Measurements from ENCODE around the gene ZFP36L1. TPM values are rescaled to one million over a fixed set of nuclear protein-coding genes. Genes with fewer than 3 reads are reported as not detected.
"Not testable (repeated sequence)": the region's sequence is repeated elsewhere in the genome, so short reads cannot be mapped to it uniquely, and the experiment has no call there.

The ZFP36L1 gene
- total RNA-seq, 4 donors from 2014 or later = 154 to 451 (median 280) TPM

DNA sequence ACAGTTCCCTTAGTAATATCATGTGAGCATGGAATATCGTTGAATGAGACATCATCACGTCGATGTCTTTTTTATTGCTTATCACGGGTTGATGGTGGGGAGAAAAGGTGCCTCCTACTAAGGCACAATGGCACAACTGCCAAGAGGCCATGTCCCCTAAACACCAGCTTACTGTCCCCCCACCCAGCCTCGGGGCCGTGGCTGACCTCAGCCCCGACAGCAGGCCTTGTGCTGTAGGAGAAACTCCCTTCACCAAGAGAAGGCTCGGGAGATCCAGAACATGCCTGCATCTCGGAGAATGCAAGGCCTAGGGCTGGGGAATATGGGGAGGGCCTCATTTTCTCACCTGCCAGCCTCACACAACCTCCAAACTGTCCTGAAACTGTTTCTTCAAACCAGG lies 22.8 kb downstream of the ZFP36L1 start:
- ATAC-seq = no peak
- H3K27me3 ChIP-seq = no peaks in the 10 kb centered on the region
- WGBS, 2 donors (ENCODE audit: low coverage in 1 of 2) = 100% methylated on average over 1 of the region's 9 CpGs; no CpG with 5 or more reads in 1 of the 2 donors
- TF ChIP-seq EP300 (IDR thresholded peaks at IDR 0.05) (no peak), POLR2AphosphoS5 (IDR thresholded peaks at IDR 0.05) (no peak), POLR2A (IDR thresholded peaks at IDR 0.05) (no peak)
- TF ChIP-seq, protein P1, sequence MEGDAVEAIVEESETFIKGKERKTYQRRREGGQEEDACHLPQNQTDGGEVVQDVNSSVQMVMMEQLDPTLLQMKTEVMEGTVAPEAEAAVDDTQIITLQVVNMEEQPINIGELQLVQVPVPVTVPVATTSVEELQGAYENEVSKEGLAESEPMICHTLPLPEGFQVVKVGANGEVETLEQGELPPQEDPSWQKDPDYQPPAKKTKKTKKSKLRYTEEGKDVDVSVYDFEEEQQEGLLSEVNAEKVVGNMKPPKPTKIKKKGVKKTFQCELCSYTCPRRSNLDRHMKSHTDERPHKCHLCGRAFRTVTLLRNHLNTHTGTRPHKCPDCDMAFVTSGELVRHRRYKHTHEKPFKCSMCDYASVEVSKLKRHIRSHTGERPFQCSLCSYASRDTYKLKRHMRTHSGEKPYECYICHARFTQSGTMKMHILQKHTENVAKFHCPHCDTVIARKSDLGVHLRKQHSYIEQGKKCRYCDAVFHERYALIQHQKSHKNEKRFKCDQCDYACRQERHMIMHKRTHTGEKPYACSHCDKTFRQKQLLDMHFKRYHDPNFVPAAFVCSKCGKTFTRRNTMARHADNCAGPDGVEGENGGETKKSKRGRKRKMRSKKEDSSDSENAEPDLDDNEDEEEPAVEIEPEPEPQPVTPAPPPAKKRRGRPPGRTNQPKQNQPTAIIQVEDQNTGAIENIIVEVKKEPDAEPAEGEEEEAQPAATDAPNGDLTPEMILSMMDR (IDR thresholded peaks at IDR 0.05) = no peak
- H3K9me3 ChIP-seq = peaks cover 0 to 2% (median 0%) of the 10 kb centered on the region in 3 donors
- H3K4me1 ChIP-seq = no peaks in the 10 kb centered on the region
- H3K27ac ChIP-seq = no peak overlapping the region
- no peaks in the 10 kb centered on the region for H3K36me3 ChIP-seq
- H3K4me3 ChIP-seq = no peak overlapping the region

DNA sequence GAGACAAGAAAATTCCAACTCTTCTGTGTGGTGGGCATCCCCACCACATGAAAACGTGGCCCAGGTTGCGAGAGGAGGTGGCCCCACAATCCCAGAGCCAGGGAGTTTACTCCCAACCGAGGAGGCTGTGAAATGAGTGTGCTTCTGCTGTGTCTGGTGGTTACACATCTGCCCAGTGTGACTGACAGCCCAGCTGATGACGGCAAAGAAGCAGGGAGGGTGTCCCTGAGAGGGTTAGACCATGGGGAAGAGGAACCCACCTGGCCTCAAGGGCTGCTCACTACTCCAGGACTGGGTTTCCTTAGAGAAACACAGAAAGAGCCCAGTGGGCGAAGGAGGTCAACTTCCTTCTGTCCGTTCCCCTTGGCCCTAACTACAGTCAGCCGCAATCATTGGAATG lies 24.6 kb downstream of the ZFP36L1 start:
- Histone ChIP-seq H3K27me3 (no peaks in the 10 kb centered on the region), H3K9me3 (no peaks in the 10 kb centered on the region), H3K36me3 (no peaks in the 10 kb centered on the region), H3K4me3 (no peak overlapping the region), H3K4me1 (peaks cover 0 to 7% (median 0%) of the 10 kb centered on the region in 3 donors), H3K27ac (no peak overlapping the region)
- TF ChIP-seq POLR2A (IDR thresholded peaks at IDR 0.05) = no peak
- TF ChIP-seq, protein P1 (IDR thresholded peaks at IDR 0.05) = no peak
- no peak for TF ChIP-seq POLR2AphosphoS5 (IDR thresholded peaks at IDR 0.05)
- TF ChIP-seq EP300 (IDR thresholded peaks at IDR 0.05) = no peak
- 86 to 92% methylated on average over 3 to 4 of the region's 7 CpGs for WGBS, 2 donors (ENCODE audit: low coverage in 1 of 2)
- no peak for ATAC-seq

DNA sequence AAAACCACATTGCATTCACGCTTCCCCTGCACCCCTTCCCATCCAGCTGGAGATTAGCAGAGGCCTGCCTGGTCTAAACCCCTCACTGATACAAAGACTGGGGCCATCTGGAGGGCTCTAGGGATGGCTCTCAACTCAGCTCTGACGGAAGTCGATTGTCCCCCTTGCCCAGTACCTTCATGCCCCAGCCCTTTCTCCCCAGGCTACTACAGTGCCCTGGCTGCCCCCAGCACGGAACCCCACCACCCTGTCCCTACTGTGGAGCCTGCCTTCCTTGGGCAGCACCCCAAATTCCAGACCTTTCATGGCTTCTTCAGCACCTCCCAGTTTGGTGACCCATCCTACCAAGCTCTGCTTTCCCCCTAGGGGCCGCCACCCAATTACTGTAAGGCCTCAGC lies 25.6 kb downstream of the ZFP36L1 start:
- Histone ChIP-seq H3K36me3 (no peaks in the 10 kb centered on the region), H3K4me1 (peaks cover 0 to 18% (median 9%) of the 10 kb centered on the region in 3 donors), H3K9me3 (no peaks in the 10 kb centered on the region), H3K27ac (no peak overlapping the region), H3K4me3 (no peak overlapping the region), H3K27me3 (no peaks in the 10 kb centered on the region)
- 98% methylated on average over 4 of the region's 5 CpGs; no CpG with 5 or more reads in 1 of the 2 donors for WGBS, 2 donors (ENCODE audit: low coverage in 1 of 2)
- TF ChIP-seq POLR2AphosphoS5 (IDR thresholded peaks at IDR 0.05) (no peak), EP300 (IDR thresholded peaks at IDR 0.05) (no peak), POLR2A (IDR thresholded peaks at IDR 0.05) (no peak)
- TF ChIP-seq, protein P1 (IDR thresholded peaks at IDR 0.05) = no peak
- ATAC-seq = no peak

DNA sequence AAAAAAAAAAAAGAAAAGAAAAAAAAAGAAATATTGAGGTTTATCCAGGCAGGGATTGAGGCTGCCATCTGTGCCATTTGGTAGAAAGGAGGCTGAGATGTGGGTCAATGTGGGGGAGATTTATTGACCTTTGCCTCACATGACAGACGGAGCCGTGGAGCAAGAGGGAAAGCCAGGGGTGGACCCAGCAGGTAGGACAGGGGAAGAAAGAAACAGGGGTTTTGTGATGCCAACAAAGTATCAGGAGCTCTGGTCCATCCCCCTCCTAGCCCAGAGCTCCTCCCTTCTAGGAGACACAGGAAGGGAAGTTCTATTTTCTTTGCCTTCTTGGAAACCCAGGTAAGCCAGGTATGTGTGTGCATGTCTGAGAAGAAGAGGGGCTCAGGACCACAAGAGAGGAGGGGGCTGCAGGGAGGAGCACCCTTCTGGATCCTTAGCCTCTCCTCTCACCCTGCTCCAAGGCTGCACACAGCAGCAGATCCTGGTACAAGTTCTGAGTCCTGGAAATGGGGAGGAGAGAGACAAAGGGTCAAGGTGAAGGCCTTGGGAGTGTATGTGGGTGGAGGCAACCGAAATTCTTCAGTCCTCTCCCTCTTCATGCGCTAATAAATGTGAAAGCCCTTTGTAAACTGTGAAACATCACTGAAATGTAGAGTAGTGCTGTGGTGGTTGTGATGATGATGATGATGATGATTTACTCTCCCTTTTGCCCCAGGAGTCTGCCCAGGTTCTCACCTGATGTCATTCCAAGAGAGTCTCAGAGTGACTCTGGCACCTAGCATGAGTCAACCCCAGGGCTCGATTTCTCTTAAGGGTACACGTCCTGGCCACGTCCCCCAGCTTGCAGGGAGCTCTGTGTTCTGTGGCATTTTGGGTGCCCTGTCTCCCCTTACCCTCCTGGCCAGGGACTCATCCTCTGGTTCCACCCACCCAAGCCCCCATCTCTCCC lies 26.3 kb downstream of the ZFP36L1 start:
- no peak overlapping the region for H3K27ac ChIP-seq
- WGBS, 2 donors (ENCODE audit: low coverage in 1 of 2) = 70 to 85% methylated on average over 2 to 7 of the region's 7 CpGs
- no peak overlapping the region for H3K4me3 ChIP-seq
- no peak for ATAC-seq
- TF ChIP-seq, protein P1 (IDR thresholded peaks at IDR 0.05) = no peak
- TF ChIP-seq EP300 (IDR thresholded peaks at IDR 0.05) (no peak), POLR2AphosphoS5 (IDR thresholded peaks at IDR 0.05) (no peak), POLR2A (IDR thresholded peaks at IDR 0.05) (no peak)
- H3K36me3 ChIP-seq = no peaks in the 10 kb centered on the region
- peaks cover 0 to 23% (median 10%) of the 10 kb centered on the region in 3 donors for H3K4me1 ChIP-seq
- no peaks in the 10 kb centered on the region for H3K9me3 ChIP-seq
- no peaks in the 10 kb centered on the region for H3K27me3 ChIP-seq

DNA sequence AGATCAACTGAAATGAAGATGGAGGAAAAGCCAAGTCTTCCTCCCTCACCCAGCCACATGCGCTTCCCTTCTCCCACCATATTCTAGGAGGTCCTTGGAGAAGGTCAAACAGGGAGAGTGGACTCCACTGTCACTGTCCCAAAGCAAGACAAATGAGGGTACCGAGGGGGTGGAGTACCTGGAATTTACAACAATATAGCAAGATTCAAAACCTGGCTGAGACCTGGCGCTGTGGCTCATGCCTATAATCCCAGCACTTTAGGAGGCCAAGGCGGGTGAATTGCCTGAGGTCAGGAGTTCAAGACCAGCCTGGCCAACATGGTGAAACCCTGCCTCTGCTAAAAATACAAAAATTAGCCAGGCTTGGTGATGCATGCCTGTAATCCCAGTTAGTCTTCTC lies 29.0 kb downstream of the ZFP36L1 start:
- 80 to 83% methylated on average over 3 of the region's 4 CpGs for WGBS, 2 donors (ENCODE audit: low coverage in 1 of 2)
- H3K9me3 ChIP-seq, H3K36me3 ChIP-seq, H3K4me3 ChIP-seq, H3K27me3 ChIP-seq, ATAC-seq: not testable (repeated sequence)
- Histone ChIP-seq H3K27ac (peak overlapping the region in 2 of 4 donors; percentile 42 to 67), H3K4me1 (peaks cover 0 to 23% (median 10%) of the 10 kb centered on the region in 3 donors)
